ENCODE data around the gene DNAI1. TPM values are rescaled to one million over a fixed set of nuclear protein-coding genes. Genes with fewer than 3 reads are reported as not detected.

DNAI1 gene
- total RNA-seq, 1 donor from 2014 or later, result 1.8 TPM

- TF ChIP-seq CTCF (IDR thresholded peaks at IDR 0.05; ENCODE audit: insufficient read depth, low read depth, low read length), result no peak
- TF ChIP-seq EZH2 (IDR thresholded peaks at IDR 0.05; ENCODE audit: insufficient read depth, low read length), result no peak
- Mint-ChIP-seq H3K27me3 (ENCODE audit: low read depth, unreplicated experiment) (peaks cover 53% of the 10 kb centered on the region), H3K36me3 (ENCODE audit: low read depth, unreplicated experiment) (peaks cover 6% of the 10 kb centered on the region), H3K4me1 (ENCODE audit: low read depth, unreplicated experiment) (peaks cover 6% of the 10 kb centered on the region), H3K4me3 (ENCODE audit: unreplicated experiment) (no peak overlapping the region), H3K9me3 (ENCODE audit: unreplicated experiment) (no peaks in the 10 kb centered on the region), H3K27ac (ENCODE audit: unreplicated experiment) (no peak overlapping the region)
- H3K27me3 ChIP-seq (ENCODE audit: insufficient read depth, low read length), result peaks cover 7% of the 10 kb centered on the region
- H3K4me3 ChIP-seq (ENCODE audit: insufficient read depth, low read depth, low read length), result no peak overlapping the region
- H3K36me3 ChIP-seq (ENCODE audit: insufficient read depth, low read length), result no peaks in the 10 kb centered on the region
- H4K20me1 ChIP-seq (ENCODE audit: insufficient read depth, low read length), result peaks cover 5% of the 10 kb centered on the region
- DNase-seq (ENCODE audit: low read depth), result no peak
- H3K4me2 ChIP-seq (ENCODE audit: low read length), result no peak overlapping the region
- no peaks in the 10 kb centered on the region for H3K79me2 ChIP-seq (ENCODE audit: insufficient read depth, low read length)
- H3K9me3 ChIP-seq (ENCODE audit: insufficient read depth, low read depth, low read length), result no peaks in the 10 kb centered on the region
- no peak for FAIRE-seq
- H3K9ac ChIP-seq (ENCODE audit: low read length), result no peak overlapping the region
- H3K4me1 ChIP-seq (ENCODE audit: insufficient read depth, low read length), result no peaks in the 10 kb centered on the region
- no peak overlapping the region for H2AFZ ChIP-seq (ENCODE audit: low read depth, low read length)
- H3K27ac ChIP-seq (ENCODE audit: low read depth, low read length), result no peak overlapping the region
These were observed 93.4 kb downstream of the DNAI1 start for GRCh38 chr9:34551751-34552605.

DNA sequence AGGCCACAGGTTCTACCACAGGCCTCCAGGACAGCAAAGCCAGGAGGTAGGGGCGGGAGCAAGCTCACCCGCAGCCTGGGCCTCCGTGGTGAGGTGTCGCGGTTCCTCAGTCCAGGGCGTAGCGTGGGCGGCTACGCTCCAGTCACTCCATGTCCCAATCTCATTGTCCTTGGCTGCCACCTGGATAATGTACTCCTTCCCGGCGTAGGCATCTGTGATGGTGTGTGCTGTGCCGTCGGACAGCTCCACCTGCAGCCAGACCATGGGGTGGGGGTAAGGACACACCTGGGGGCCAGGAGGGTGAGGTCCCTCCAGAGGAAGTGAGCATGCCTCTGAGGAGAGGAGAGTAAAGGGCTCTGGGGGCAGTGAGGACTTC, 94.0 kb downstream of the DNAI1 start:
- no peaks in the 10 kb centered on the region for H3K9me3 Mint-ChIP-seq (ENCODE audit: unreplicated experiment)
- H4K20me1 ChIP-seq (ENCODE audit: insufficient read depth, low read length), result peaks cover 4% of the 10 kb centered on the region
- TF ChIP-seq CTCF (IDR thresholded peaks at IDR 0.05; ENCODE audit: insufficient read depth, low read depth, low read length), result no peak
- TF ChIP-seq EZH2 (IDR thresholded peaks at IDR 0.05; ENCODE audit: insufficient read depth, low read length), result no peak
- no peak overlapping the region for H3K27ac ChIP-seq (ENCODE audit: low read depth, low read length)
- no peak overlapping the region for H2AFZ ChIP-seq (ENCODE audit: low read depth, low read length)
- no peak overlapping the region for H3K4me3 ChIP-seq (ENCODE audit: insufficient read depth, low read depth, low read length)
- no peak overlapping the region for H3K27ac Mint-ChIP-seq (ENCODE audit: unreplicated experiment)
- no peak overlapping the region for H3K9ac ChIP-seq (ENCODE audit: low read length)
- H3K4me1 Mint-ChIP-seq (ENCODE audit: low read depth, unreplicated experiment), result peaks cover 6% of the 10 kb centered on the region
- H3K4me3 Mint-ChIP-seq (ENCODE audit: unreplicated experiment), result no peak overlapping the region
- peaks cover 6% of the 10 kb centered on the region for H3K36me3 Mint-ChIP-seq (ENCODE audit: low read depth, unreplicated experiment)
- no peaks in the 10 kb centered on the region for H3K36me3 ChIP-seq (ENCODE audit: insufficient read depth, low read length)
- H3K4me1 ChIP-seq (ENCODE audit: insufficient read depth, low read length), result no peaks in the 10 kb centered on the region
- H3K79me2 ChIP-seq (ENCODE audit: insufficient read depth, low read length), result no peaks in the 10 kb centered on the region
- H3K9me3 ChIP-seq (ENCODE audit: insufficient read depth, low read depth, low read length), result no peaks in the 10 kb centered on the region
- FAIRE-seq, result no peak
- H3K27me3 ChIP-seq (ENCODE audit: insufficient read depth, low read length), result peaks cover 7% of the 10 kb centered on the region
- no peak overlapping the region for H3K4me2 ChIP-seq (ENCODE audit: low read length)
- peaks cover 49% of the 10 kb centered on the region for H3K27me3 Mint-ChIP-seq (ENCODE audit: low read depth, unreplicated experiment)
- no peak for DNase-seq (ENCODE audit: low read depth)

GRCh38 chr9:34552986-34553385, 94.4 kb downstream of the DNAI1 start:
- Histone ChIP-seq H3K27me3 (ENCODE audit: insufficient read depth, low read length) (peaks cover 7% of the 10 kb centered on the region), H3K4me3 (ENCODE audit: insufficient read depth, low read depth, low read length) (no peak overlapping the region), H3K4me2 (ENCODE audit: low read length) (no peak overlapping the region), H3K9ac (ENCODE audit: low read length) (no peak overlapping the region), H3K4me1 (ENCODE audit: insufficient read depth, low read length) (no peaks in the 10 kb centered on the region), H4K20me1 (ENCODE audit: insufficient read depth, low read length) (no peaks in the 10 kb centered on the region), H2AFZ (ENCODE audit: low read depth, low read length) (no peak overlapping the region), H3K79me2 (ENCODE audit: insufficient read depth, low read length) (no peaks in the 10 kb centered on the region), H3K27ac (ENCODE audit: low read depth, low read length) (no peak overlapping the region), H3K36me3 (ENCODE audit: insufficient read depth, low read length) (no peaks in the 10 kb centered on the region), H3K9me3 (ENCODE audit: insufficient read depth, low read depth, low read length) (no peaks in the 10 kb centered on the region)
- TF ChIP-seq CTCF (IDR thresholded peaks at IDR 0.05; ENCODE audit: insufficient read depth, low read depth, low read length) (no peak), EZH2 (IDR thresholded peaks at IDR 0.05; ENCODE audit: insufficient read depth, low read length) (no peak)
- Mint-ChIP-seq H3K9me3 (ENCODE audit: unreplicated experiment) (no peaks in the 10 kb centered on the region), H3K27me3 (ENCODE audit: low read depth, unreplicated experiment) (peaks cover 49% of the 10 kb centered on the region), H3K36me3 (ENCODE audit: low read depth, unreplicated experiment) (peaks cover 6% of the 10 kb centered on the region), H3K4me3 (ENCODE audit: unreplicated experiment) (no peak overlapping the region), H3K27ac (ENCODE audit: unreplicated experiment) (no peak overlapping the region), H3K4me1 (ENCODE audit: low read depth, unreplicated experiment) (peaks cover 6% of the 10 kb centered on the region)
- no peak for DNase-seq (ENCODE audit: low read depth)
- FAIRE-seq, result no peak

All from astrocyte (in vitro differentiated cells and primary cell).